T-helper 1 cell treated with Interleukin-12 subunit alpha and Interleukin-12 subunit beta and Interleukin-4 antibody, amounts not matched to agents 30 ng/mL and 1 ng/mL, for 36 hours (primary cell): Measurements from ENCODE around the gene KLHL35. TPM values are rescaled to one million over a fixed set of nuclear protein-coding genes. Genes with fewer than 3 reads are reported as not detected.

ENCODE experiments used
- intact Hi-C: fragments of 100-400 bp; cut with micrococcal nuclease; formaldehyde crosslinking; loops from one replicate; pipeline ENCODE4 v1.15.1; 2024
- total RNA-seq: library from RNA; stranded (reverse); gene quantifications from 2 replicates; pipeline ENCODE4 v1.2.3, GENCODE V29; 2022

The KLHL35 gene
- total RNA-seq, 1 donor from 2014 or later = 0.96 TPM

DNA sequence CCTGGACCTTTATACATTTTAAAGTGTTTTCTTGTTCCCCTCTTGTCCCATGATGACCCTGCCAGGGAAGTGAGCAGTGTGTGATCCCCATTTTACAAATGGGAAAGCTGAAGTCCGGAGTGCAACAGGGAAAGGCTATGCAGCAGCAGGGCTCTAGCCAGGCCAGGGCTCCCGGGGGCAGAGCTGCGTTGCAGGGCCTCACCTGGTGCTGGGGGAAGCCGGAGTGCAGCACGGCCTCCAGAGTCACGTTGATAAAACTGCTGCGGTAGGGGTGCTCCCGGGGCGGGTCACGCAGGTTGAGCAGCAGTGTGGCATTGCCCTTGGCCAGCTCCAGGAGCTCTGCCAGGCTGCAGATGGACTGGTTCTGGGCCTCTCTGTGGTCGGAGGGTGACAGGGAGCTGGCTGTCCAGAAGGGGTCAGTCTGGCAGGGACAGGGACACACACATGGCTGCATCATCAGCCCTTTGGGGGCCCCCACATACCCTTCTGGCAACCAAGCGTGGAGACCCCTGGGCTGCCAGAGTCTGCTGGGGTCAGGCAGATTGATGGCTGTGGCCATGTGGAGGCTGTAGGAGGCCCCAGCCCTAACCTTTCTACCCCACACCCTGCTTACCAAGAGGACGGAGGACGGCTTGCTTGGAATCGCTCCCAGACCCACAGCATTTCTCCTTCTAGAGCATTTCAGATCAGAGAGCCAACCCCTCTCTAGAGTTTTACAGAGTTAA, 9.3 kb upstream of the KLHL35 start:
- intact Hi-C loops = no loop called here

DNA sequence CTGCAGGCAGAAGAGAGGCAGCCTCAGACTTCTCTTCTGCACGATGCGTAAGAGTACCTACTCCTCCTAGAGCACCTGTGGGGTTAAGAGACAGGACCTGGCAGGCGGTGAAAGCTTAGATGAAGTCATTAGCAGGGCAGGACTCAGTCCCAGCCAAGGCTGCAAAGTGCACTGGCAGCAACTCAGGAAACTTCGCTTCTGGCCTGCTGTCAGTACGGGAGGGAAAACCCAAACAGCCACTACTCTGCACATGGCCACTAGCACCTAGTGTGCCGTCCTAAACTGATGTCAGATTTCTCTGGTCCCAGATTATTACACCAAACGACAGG, 8.8 kb upstream of the KLHL35 start:
- intact Hi-C loops = no loop called here

DNA sequence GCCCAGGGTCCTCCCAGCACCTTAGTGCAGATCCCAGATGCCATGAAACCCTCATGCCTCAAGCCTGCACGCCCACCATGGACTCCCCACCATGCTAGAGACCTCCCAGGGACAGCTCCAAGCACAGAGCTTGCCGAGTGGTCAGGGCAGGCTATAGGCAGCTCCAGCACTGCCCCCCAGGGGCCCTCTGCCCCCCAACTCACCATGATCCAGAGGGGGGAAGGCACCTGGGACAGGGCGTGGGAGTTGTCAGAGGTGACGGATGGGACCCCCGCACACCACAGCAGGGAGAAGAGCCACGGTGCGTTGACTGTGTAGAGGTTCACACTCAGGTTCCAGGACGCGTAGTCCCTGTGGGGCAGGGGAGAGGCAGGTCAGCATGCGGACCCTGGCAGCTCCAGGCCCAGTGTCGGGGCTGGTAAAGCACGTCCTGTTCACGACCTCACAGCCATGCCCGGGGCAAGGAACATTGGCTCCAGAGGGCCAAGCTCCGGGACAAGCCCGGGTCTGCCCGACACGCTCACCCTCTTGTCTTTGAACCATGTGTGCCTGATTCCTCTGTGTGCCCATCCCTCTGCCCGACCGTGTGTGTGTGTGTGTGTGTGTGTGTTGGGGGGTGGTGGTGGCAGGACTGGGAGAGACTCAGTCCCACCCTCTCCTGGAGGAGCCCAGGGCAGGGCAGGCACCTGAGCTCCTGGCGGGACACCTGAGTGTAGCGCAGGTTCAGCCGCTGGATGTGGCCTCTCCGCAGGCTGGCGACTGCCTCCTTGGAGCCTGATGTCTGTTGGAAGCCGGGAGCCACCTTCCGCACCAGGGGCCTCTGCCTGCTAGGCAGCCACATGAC, 8.2 kb upstream of the KLHL35 start:
- intact Hi-C loops = no loop called here

DNA sequence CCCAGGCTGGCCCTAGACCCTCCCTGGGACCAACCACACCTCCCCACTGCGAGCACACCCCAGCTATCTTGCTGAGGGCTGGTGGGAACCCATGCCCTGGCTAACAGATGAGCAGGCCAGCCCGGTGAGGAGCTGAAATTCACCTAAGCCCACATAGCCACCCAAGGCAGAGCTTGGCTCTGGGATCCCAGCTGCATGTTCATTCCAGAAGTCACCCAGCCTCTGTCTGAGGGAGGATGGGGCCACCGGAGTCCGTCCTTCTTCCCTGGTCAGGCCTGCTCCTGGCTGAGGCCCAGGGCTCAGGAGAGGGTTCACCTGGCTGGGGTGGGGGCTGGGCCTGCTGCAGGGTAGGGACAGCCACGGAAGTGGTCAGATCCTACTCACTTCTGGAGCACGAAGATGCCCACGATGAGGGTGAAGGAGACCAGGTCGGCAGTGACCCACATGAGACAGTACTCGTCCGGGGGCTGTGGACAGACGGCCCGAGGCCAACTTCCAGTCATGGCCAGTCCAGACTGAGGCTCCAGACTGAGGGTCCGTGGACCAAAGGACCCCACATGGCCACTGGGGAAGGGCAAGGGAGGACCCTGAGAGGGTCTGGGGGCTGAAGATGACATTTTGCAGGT, 6.6 kb upstream of the KLHL35 start:
- intact Hi-C loops = no loop called here

DNA sequence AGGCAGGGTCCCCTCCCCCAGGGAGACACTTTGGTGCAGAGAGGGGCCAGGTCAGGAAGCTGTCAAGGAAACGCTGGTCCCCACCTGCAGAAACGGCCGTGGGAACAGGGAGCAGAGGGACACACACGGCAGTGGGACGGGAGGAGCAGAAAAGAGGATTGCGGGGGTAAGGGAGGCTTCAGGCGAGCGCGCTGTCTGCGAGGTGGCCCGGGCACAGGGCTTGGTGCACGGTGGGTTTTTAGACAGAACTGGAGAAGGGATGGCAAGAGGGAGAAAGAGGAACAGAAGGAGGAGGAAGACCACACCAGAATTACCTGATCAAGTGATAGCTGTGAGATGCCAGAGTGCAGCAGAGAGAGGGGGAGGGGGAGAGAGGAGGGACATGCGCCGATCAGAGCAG, 6.0 kb upstream of the KLHL35 start:
- intact Hi-C loops = no loop called here

DNA sequence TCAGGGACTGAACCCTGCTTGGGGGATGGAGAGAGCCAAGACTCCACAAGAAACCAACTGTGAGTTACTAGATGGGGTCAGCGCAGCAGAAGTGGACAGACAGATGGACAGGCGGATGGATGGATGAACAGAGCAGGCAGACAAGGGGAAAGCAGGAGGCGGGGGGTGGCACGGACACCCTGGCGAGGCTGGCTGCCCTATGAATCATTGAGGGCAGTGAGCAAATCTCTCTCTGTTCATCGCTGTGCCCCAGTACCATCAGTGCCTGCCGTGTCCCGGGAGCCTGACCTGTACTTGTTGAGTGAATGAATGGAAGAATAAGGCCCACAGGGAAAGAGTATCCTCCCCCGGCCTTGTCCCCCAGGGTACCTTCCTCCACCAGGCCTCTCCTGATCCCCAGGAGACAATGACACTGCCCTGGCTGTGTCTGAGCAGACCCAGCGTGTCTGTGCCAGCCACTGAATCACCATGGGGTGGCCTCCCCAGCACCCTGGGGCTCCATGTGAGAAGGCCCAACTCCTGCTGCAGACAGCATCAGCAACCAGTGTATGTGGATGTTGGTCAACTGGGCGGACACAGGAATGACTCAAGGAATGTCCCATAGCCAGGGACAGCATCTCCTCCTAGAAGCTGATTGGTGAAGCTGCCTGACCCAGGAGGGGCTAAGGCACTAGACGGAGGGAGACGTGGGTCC, 5.1 kb upstream of the KLHL35 start:
- intact Hi-C loops = no loop called here

DNA sequence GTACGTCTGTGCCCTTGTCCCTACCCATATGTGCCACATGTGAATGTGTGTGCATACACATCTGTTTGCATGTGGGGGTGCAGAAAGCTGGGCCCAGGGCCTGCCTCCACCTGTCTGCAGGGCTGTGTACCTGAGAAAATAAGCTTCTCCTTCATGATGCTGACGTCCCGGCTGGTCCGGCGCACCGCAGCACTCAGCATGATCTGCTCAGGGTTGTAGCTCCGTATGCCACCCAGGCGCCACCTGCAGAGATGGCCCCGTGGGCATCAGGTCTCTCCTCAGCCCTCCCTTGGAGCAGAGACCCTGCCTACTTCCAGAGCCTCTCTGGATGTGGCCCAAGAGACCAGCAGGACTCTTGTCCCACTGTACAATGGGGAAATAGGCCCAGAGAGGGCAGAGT, 3.8 kb upstream of the KLHL35 start:
- intact Hi-C loops = no loop called here

DNA sequence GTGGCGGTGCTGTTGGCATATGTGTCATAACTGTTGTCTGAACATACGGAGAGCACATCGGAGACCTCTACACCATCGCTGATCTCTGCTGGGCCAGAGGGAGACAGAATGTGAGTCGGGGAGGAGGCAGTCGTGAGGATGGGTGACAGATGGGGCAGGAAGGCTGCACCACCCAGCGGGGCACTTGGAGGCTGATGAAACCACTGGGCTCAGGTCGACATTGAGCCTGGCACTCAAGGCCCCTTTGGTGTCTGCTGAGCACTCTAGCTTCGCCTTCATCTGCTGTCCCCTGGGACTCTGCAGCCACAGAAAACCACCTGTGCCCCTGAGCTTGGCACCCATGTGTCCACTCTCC, 2.5 kb upstream of the KLHL35 start:
- intact Hi-C loops = no loop called here

DNA sequence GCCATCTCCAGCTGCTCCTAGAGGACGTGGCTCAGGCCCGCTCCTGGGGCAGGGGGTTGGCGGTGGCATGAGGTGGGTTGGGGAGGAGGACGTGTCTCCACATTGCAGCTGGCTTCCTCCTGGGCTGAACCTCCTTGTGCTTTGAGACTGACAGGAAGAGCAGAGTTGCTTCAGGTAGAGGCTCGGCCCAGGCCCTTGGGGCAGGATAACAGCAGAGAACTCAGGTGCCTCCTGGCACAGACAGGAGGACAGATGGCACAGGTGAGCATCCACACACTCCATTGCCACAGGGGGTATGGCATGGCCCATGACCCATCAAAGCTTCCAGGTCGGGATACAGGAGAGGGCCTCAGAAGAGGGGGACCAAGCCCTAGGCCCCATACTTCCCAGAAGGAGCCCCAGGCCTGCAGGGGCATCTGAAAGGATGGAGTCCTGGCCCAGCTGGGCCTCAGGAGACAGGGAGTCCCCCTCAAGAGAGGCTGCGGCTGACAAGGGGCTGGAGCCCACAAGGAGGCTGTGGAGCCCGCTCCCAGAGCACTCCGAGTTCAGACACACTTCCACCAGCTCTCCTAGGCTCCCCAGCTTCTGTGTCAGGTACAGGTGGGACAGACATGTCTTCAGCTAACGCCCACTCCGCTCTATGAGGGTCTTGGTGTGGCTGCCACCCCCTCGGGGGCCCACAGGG, 2.0 kb upstream of the KLHL35 start:
- intact Hi-C loops = no loop called here

DNA sequence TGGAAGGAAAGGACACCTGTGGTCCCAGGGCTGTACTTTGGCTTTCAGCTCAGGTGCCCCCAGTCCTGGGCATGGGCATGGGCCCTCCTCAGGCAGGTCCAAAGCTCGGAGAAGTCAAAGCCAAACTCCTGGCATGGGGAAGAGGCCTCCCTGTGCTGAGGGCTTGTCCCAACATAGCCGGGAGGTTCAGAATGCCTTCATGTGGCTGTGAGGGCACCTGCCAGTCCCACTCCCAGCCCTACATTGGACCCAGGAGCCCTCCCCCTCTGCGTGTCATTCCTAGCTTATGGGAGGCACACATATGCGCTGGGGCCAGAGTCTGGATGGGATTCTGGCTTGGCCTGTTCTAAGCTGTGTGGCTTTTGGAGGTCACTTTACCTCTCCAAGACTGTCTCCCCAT, 1.0 kb upstream of the KLHL35 start:
- intact Hi-C loops = no loop called here

DNA sequence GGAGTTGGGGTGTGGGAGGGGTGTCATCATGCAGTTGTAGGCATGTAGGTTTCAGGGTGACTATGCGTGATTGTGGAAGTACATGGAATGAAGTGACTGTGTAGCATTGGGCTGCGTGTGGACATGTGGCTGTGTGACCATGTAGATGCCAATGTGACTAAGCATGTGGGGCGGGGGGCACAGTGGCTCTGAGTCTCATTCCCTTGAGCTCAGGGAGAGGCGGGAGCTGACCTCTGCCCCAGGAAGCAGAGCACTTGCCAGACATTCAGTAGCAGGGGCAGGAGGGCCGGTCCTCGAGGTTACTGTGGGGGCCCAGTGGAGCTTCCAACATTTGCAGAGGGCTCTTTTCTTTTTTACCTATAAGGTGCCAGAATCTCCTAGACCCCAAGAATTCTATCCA, 440 bp upstream of the KLHL35 start:
- intact Hi-C loops = no loop called here

DNA sequence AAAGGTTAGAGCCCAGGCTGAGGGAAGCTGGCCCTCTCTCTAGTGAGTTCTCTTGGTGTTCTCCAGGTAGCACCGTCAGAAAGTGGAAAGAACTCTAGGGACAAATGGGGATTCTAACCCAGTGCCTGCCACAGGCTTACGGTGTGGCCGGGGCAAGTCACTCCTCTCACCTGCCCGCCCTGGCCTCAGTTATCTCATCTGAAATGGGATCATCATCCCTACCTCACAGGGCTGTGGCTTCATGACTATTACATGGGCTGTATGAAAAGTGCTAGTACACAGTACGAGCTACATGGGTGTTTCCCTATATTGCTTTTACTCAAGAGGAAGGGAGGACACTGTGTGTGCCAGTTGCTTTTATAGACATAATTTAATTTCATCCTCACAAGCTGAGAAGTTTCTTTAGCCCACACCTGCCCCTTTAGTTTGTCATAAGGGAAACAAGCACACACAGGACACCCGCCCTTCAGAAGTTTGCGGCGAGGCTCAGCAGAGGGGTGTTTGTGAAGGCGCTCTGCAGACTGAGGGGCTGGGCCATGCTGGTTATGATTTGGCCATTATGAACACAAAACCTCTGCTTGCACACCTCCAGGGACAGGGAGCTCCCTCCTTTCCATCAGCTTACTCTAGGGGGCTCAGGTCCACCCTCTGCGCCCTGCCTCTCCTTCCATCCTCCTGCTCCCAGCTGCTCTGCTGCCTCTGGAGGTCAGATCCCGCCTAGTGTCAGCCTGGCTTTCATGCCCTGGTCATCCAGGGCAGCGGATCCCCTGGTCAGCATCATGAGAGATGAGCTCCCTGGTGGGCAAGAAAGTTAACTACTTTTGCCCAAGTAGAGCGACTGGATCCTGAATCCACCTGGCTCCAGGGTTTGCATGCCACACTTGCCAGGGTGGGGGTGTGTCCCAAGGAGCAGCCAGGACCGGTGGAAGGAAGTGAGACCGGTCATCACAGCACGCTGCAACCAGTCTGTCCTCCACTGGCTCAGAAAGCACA, 1.2 kb downstream of the KLHL35 start:
- intact Hi-C loops = no loop called here

DNA sequence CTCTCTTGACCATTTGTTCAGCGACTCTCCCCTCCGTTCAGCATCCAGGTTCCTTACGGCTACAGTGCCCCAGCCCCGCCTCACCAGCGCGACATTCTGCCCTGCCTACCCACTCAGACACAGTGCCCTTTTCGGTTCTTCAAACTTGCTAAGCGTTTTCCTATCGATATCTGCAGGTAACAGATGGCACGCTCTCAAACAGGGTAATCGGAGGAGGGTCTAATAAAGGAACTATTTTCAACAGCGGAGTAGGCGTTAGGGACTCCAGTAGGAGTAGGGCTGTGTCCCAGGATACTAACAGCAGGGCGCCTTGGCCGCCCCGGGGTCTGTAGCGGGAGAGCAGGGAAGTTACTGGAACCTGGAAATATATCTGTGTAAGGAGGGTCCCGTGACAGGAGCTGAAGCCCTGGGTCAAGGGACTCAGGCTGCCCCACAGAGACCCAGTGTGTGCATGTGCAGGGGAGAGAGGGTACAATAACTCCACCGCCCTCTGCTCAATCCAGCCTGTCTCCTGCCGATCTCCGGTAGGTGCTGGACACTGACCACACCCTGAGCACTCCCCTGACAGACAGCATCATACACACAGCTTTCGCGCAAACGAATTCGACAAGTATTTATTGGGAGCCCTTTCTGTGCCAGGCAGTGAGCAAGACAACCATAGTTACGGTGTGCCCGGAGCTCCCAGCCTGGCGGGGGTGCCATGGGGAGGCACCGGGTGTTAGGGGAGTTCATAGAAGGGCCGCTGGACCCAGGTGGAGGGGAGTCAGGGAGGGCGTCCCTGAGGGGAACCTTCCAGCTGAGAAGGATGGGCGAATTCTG, 2.1 kb downstream of the KLHL35 start:
- intact Hi-C loops = loop anchor here (1.0 kb wide), 2 partner anchors 44 to 47 kb away; no protein-coding TSS in a partner anchor

DNA sequence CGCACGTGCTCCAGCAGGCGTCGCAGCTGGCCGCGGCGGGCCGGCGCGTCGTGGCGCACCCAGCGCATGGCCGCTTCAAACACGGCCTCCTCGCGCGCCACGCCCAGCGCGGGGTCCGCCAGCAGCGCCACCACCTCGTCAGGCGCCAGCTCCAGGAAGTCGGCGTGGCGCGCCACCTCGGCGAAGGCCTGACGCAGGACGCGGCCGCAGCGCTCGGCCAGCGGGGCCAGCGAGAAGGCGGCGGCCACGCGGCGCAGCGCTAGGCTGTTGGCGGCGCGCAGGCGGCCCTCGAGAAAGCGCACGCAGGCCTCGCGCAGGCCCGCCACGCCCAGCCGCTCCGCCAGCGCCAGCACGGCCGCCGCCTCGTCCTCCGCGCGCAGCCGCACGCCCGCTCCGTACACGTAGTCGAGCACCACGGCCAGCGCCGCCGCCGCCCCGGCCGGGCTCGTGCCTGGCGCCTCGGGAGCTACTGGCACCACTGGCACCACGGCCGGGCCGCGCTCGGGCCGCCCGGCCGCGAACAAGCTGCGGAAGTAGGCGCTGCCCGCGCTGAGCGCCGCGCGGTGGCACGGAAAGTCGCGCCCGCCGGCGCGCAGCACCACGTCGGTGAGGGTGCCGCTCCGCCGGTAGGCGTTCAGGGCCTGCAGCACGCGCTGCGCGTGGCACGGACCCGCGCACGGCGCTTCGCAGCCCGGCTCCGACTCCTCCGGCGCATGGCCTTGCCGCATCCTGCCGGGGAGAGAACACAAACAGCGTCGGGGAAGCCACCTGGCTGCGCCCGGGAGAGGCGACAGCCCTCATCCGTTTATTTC, 2.9 kb downstream of the KLHL35 start:
- intact Hi-C loops = loop anchor here (1.0 kb wide), 2 partner anchors 45 to 46 kb away; no protein-coding TSS in a partner anchor

DNA sequence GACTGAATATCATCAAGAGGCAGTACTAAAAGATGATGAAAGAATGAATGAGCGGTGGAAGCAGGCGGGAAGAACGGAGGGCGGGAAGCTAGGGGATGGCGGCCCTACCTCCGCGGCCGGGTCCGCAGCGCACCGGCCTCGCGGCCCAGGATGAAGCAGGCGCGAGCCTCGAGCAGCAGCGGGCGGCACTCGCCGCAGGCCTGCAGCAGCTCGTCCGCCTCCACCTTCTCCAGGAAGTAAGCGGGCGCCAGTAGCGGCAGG, 3.4 kb downstream of the KLHL35 start:
- intact Hi-C loops = no loop called here

DNA sequence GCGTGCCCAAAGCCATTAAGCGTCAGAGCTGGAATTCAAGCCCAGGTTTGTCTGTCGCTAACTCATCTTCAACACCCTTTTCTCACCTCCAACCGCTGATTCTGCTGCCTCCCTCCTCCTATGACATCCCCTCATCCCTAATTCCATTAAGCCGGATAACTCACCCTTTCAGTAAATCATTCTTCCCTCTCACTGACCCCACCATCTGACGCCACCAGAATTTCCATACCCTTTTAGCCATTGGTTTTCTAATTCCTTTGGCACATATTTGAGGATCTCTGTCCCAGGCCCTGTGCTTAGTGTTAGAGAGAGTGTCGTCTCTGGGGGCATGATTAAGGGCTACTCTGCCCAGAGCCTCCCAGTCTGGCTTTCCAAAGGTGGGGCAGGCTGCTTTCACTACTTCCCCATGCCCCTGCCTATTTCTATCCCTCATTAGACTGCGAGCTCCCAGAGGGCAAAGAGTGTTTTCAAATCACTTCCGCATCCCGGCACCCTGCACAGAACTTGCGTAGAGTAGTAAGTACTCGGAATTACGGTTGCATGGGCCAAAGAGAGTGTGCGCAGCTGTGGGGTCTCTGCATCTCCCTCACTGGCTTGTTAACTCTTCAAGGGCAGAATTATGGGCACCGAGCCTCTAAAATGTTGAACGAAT, 3.9 kb downstream of the KLHL35 start:
- intact Hi-C loops = loop anchor here (1.0 kb wide), 2 partner anchors 30 to 41 kb away; partner anchors contain the start of gene RPS3

DNA sequence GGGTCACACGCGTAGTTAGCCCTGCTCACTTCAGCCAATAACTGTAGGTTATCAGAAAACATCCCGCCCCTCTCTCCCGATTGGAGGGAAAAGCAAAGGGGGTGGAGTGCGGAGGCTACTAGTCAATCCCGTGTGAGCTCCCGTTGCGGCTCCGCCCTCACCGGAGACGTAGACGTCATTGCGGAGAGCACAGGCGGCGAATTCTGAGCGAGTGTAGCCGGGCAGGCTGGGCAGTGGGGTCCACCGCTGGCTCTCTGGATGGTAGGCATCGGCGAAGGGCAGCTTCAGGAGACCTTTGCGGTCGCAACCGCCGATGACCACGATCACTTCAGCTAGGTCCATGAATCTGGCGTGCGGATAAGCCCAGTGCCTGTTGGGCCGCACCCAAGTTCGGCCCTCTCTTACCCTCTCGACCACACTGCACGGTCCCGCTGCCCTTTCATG, 4.7 kb downstream of the KLHL35 start:
- intact Hi-C loops = loop anchor here (1.0 kb wide), 2 partner anchors 29 to 40 kb away; partner anchors contain the start of gene RPS3

DNA sequence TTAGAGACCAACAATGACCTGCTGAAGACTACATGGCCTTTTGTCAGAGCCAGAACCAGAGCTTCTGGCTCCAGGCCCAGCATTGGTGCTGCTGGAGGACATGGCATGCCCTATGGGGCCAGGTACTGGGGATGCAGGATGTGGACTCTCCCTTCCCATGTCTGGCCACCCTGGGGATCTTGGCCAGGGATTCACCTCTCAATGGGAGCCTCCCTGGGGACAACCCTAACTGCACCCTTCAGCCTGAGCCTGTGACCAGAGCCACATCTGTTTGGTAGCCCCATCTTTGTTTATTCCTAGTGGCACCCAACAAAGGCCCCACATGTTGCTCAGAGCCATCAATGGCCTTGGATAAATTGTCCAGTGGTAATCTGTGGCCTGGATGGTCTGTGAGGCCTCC, 5.8 kb downstream of the KLHL35 start:
- intact Hi-C loops = no loop called here
